Measurements from ENCODE around the gene AOX1. TPM values are rescaled to one million over a fixed set of nuclear protein-coding genes. Genes with fewer than 3 reads are reported as not detected.

Gene AOX1
- polyA plus RNA-seq, 1 of the 3 experiments (the other 2 are of a cell fraction), result 3.3 TPM

- Histone ChIP-seq H3K27ac (ENCODE audit: low read depth in 2 of 2, low read length in 1 of 2) (no peak overlapping the region), H3K4me2 (no peak overlapping the region), H3K4me1 (ENCODE audit: control insufficient read depth in 1 of 2, insufficient read depth in 2 of 2, low read depth in 1 of 2, low read length in 1 of 2) (no peaks in the 10 kb centered on the region; a peak in 2 of 4 replicates), H3K27me3 (ENCODE audit: insufficient read depth) (no peaks in the 10 kb centered on the region), H3K4me3 (ENCODE audit: low read depth in 2 of 2, low read length in 1 of 2) (no peak overlapping the region), H3F3A (replicated peaks; ENCODE audit: insufficient read depth) (no peaks in the 10 kb centered on the region), H2AFZ (ENCODE audit: low read depth) (no peak overlapping the region), H3K9me2 (no peaks in the 10 kb centered on the region), H3K36me3 (replicated peaks in 1 of 2; ENCODE audit: control insufficient read depth in 1 of 2, insufficient read depth in 2 of 2, low read length in 1 of 2) (no peaks in the 10 kb centered on the region), H3K9me3 (no peaks in the 10 kb centered on the region), H3K9ac (no peak overlapping the region), H3K79me2 (ENCODE audit: insufficient read depth) (no peaks in the 10 kb centered on the region), H4K20me1 (ENCODE audit: insufficient read depth) (no peaks in the 10 kb centered on the region)
- ChIA-PET POLR2A (no interaction called here), CTCF (interaction anchor here (0.9 to 12.5 kb wide), 23 partner anchors 8 to 733 kb away, joined by 3 to 230 read pairs (median 5); partner anchors contain the start of gene AOX1)
- TF ChIP-seq PBX3 (IDR thresholded peaks at IDR 0.05) (no peak), USF2 (IDR thresholded peaks at IDR 0.05; ENCODE audit: borderline replicate concordance, low read depth, low read length) (no peak), JUND (IDR thresholded peaks at IDR 0.05) (no peak)
- DNase-seq, result no peak
- WGBS (ENCODE audit: low lambda C conversion rate), result 55% methylated on average over 4 of the region's 4 CpGs
Measured at GRCh38 chr2:200703926-200704637, 118.3 kb downstream of the AOX1 start.

- H3F3A ChIP-seq (replicated peaks; ENCODE audit: insufficient read depth), result no peaks in the 10 kb centered on the region
- WGBS (ENCODE audit: low lambda C conversion rate), result 60% methylated on average over 3 of the region's 3 CpGs
- H3K9me3 ChIP-seq, result no peaks in the 10 kb centered on the region
- no peaks in the 10 kb centered on the region for H4K20me1 ChIP-seq (ENCODE audit: insufficient read depth)
- CTCF ChIA-PET, result interaction anchor here (0.8 to 12.5 kb wide), 6 partner anchors 29 to 720 kb away, joined by 3 to 230 read pairs (median 4); no protein-coding TSS in a partner anchor
- no peaks in the 10 kb centered on the region for H3K79me2 ChIP-seq (ENCODE audit: insufficient read depth)
- POLR2A ChIA-PET, result no interaction called here
- no peaks in the 10 kb centered on the region; a peak in 2 of 4 replicates for H3K4me1 ChIP-seq (ENCODE audit: control insufficient read depth in 1 of 2, insufficient read depth in 2 of 2, low read depth in 1 of 2, low read length in 1 of 2)
- H3K4me2 ChIP-seq, result no peak overlapping the region
- no peak overlapping the region for H3K4me3 ChIP-seq (ENCODE audit: low read depth in 2 of 2, low read length in 1 of 2)
- no peaks in the 10 kb centered on the region for H3K9me2 ChIP-seq
- no peak overlapping the region for H3K9ac ChIP-seq
- no peak overlapping the region for H2AFZ ChIP-seq (ENCODE audit: low read depth)
- H3K27me3 ChIP-seq (ENCODE audit: insufficient read depth), result no peaks in the 10 kb centered on the region
- H3K27ac ChIP-seq (ENCODE audit: low read depth in 2 of 2, low read length in 1 of 2), result no peak overlapping the region
- no peak for DNase-seq
- TF ChIP-seq CTCF (IDR thresholded peaks at IDR 0.05), result no peak
- no peak for TF ChIP-seq RFX5 (IDR thresholded peaks at IDR 0.05; ENCODE audit: low read length)
- no peak for TF ChIP-seq TCF12 (IDR thresholded peaks at IDR 0.05)
- no peak for TF ChIP-seq ELF1 (IDR thresholded peaks at IDR 0.05)
- no peak for TF ChIP-seq RAD21 (IDR thresholded peaks at IDR 0.05; ENCODE audit: low read length)
- TF ChIP-seq MEF2A (IDR thresholded peaks at IDR 0.05; ENCODE audit: borderline replicate concordance, low read depth), result no peak
- no peak for TF ChIP-seq TEAD4 (IDR thresholded peaks at IDR 0.05; ENCODE audit: borderline replicate concordance, insufficient read depth)
- TF ChIP-seq NFIC (IDR thresholded peaks at IDR 0.05; ENCODE audit: borderline replicate concordance), result no peak
- TF ChIP-seq MAX (IDR thresholded peaks at IDR 0.05; ENCODE audit: low read depth), result no peak
- no peak for TF ChIP-seq REST (IDR thresholded peaks at IDR 0.05; ENCODE audit: low read depth, low read length)
- no peak for TF ChIP-seq TAF1 (IDR thresholded peaks at IDR 0.05; ENCODE audit: borderline replicate concordance, low read depth, low read length)
- TF ChIP-seq NRF1 (IDR thresholded peaks at IDR 0.05; ENCODE audit: low read depth, low read length), result no peak
- TF ChIP-seq EP300 (IDR thresholded peaks at IDR 0.05; ENCODE audit: borderline replicate concordance in 1 of 2, low read depth in 1 of 2, low read length in 1 of 2), result no peak
- no peak for TF ChIP-seq USF2 (IDR thresholded peaks at IDR 0.05; ENCODE audit: borderline replicate concordance, low read depth, low read length)
- no peaks in the 10 kb centered on the region for H3K36me3 ChIP-seq (replicated peaks in 1 of 2; ENCODE audit: control insufficient read depth in 1 of 2, insufficient read depth in 2 of 2, low read length in 1 of 2)
Measured at GRCh38 chr2:200705305-200706041, 119.7 kb downstream of the AOX1 start.
